Osteoblast (primary cell): Measurements from ENCODE around the gene CD300E. TPM values are rescaled to one million over a fixed set of nuclear protein-coding genes. Genes with fewer than 3 reads are reported as not detected.
"Not testable (repeated sequence)": the region's sequence is repeated elsewhere in the genome, so short reads cannot be mapped to it uniquely, and the experiment has no call there.

Source experiments
- DNase-seq: peaks from one replicate; pipeline ENCODE4 v3.0.0; 2011; ENCODE audit warnings: low spot score, mixed read lengths; ENCODE audit not compliant: insufficient read length; ENCODE audit errors: missing footprints
- H2AFZ ChIP-seq: 2 replicates; pipeline ENCODE4 v1.6.0; 2011; ENCODE audit warnings: mild to moderate bottlenecking, low read length
- H3K27ac ChIP-seq: 2 replicates; pipeline ENCODE4 v1.5.1; 2011; ENCODE audit warnings: mild to moderate bottlenecking, low read depth, low read length, moderate library complexity
- H3K27me3 ChIP-seq: 2 replicates; pipeline ENCODE4 v1.6.0; 2012; ENCODE audit warnings: mild to moderate bottlenecking, control low read depth, inconsistent platforms, low read length, moderate library complexity; ENCODE audit not compliant: insufficient read depth
- H3K36me3 ChIP-seq: 2 replicates; pipeline ENCODE4 v1.5.1; 2011; ENCODE audit warnings: mild to moderate bottlenecking, low read length, control low read depth, moderate library complexity; ENCODE audit not compliant: insufficient read depth
- H3K4me1 ChIP-seq: 2 replicates; pipeline ENCODE4 v1.5.1; 2011; ENCODE audit warnings: mild to moderate bottlenecking, low read length, control low read depth, moderate library complexity; ENCODE audit not compliant: insufficient read depth
- H3K4me2 ChIP-seq: 2 replicates; pipeline ENCODE4 v1.6.0; 2011; ENCODE audit warnings: mild to moderate bottlenecking, low read length; ENCODE audit not compliant: insufficient read depth
- H3K4me3 ChIP-seq: fragments of 200-600 bp; sonication (generic); 3 replicates; pipeline ENCODE4 v1.5.1; 2012; ENCODE audit warnings: mild to moderate bottlenecking, low read length, inconsistent platforms; ENCODE audit not compliant: insufficient read depth
- H3K79me2 ChIP-seq: 2 replicates; pipeline ENCODE4 v1.6.0; 2012; ENCODE audit warnings: mild to moderate bottlenecking, low read length, control low read depth, inconsistent platforms; ENCODE audit not compliant: insufficient read depth
- H3K9me3 ChIP-seq: 2 replicates; pipeline ENCODE4 v1.5.1; 2011; ENCODE audit warnings: low read depth, low read length, control low read depth
- H4K20me1 ChIP-seq: 2 replicates; pipeline ENCODE4 v1.6.0; 2012; ENCODE audit warnings: mild to moderate bottlenecking, low read length, control low read depth; ENCODE audit not compliant: insufficient read depth
- total RNA-seq: library from RNA; depleted of rRNA; stranded (reverse); fragments of >200 nt; gene quantifications from 2 replicates; pipeline ENCODE4 v1.2.3, GENCODE V29; 2012
- TF ChIP-seq, protein P1 (sequence below): IDR thresholded peaks from 2 replicates; pipeline ENCODE4 v1.5.1; 2011; ENCODE audit warnings: mild to moderate bottlenecking, low read depth, low read length, moderate library complexity; ENCODE audit errors: extremely low read depth

Gene CD300E
- total RNA-seq, 1 donor, result under 0.01 TPM

DNA sequence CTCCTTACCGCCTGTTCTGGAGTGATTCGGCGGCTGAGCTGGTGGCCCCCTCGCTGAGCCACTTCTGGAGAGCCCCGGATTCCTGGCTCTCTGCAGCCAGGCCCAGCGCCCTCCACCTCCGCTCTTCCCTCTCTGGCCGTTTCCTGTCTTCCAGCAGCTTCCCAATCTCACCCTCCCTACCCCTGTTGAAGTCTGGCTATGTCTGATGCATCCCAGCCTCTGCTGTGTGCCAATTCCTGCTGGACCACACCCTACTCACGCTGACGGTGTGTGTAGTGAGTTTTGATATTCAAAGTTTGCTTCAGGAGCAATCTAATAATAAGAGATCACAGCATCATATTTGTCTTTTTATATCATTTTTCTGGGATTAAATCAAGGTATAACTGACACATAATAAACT, 40.9 kb downstream of the CD300E start:
- TF ChIP-seq, protein P1, sequence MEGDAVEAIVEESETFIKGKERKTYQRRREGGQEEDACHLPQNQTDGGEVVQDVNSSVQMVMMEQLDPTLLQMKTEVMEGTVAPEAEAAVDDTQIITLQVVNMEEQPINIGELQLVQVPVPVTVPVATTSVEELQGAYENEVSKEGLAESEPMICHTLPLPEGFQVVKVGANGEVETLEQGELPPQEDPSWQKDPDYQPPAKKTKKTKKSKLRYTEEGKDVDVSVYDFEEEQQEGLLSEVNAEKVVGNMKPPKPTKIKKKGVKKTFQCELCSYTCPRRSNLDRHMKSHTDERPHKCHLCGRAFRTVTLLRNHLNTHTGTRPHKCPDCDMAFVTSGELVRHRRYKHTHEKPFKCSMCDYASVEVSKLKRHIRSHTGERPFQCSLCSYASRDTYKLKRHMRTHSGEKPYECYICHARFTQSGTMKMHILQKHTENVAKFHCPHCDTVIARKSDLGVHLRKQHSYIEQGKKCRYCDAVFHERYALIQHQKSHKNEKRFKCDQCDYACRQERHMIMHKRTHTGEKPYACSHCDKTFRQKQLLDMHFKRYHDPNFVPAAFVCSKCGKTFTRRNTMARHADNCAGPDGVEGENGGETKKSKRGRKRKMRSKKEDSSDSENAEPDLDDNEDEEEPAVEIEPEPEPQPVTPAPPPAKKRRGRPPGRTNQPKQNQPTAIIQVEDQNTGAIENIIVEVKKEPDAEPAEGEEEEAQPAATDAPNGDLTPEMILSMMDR, result no peak
- Histone ChIP-seq H3K27me3 (peaks cover 5% of the 10 kb centered on the region), H3K79me2 (no peaks in the 10 kb centered on the region), H3K4me2 (no peak overlapping the region), H3K27ac (no peak overlapping the region), H3K4me1 (no peaks in the 10 kb centered on the region), H3K4me3 (no peak overlapping the region), H4K20me1 (no peaks in the 10 kb centered on the region), H2AFZ (no peak overlapping the region), H3K36me3 (no peaks in the 10 kb centered on the region), H3K9me3 (no peaks in the 10 kb centered on the region)
- no peak for DNase-seq

DNA sequence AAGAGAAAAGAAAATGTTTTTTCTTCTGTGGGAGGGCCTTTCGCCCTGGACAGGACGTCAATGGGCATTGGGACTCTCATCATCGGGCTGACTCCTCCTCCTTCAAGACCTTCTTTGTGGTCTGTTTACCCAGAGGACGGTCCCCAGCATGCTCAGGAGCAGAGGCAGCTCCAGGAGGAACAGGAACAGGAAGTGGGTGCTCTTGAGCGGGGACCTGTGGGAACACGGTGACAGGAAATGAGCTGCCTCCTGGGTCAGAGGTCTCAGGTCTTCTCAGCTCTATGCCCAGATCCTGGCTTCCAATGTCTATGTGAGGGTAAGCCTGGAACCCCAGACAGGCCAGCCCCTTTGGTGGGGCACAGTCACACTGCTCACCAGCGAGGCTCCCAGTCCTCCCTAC, 43.6 kb downstream of the CD300E start:
- no peaks in the 10 kb centered on the region for H3K9me3 ChIP-seq
- TF ChIP-seq, protein P1, result no peak
- no peaks in the 10 kb centered on the region for H3K4me1 ChIP-seq
- H3K27me3 ChIP-seq, result no peaks in the 10 kb centered on the region
- no peak overlapping the region for H3K4me2 ChIP-seq
- DNase-seq, result no peak
- no peaks in the 10 kb centered on the region for H3K79me2 ChIP-seq
- no peaks in the 10 kb centered on the region for H4K20me1 ChIP-seq
- no peaks in the 10 kb centered on the region for H3K36me3 ChIP-seq
- no peak overlapping the region for H3K4me3 ChIP-seq
- H3K27ac ChIP-seq, result no peak overlapping the region
- no peak overlapping the region for H2AFZ ChIP-seq

- H3K4me3 ChIP-seq, result no peak overlapping the region
- H3K9me3 ChIP-seq, result no peaks in the 10 kb centered on the region
- H3K36me3 ChIP-seq, result no peaks in the 10 kb centered on the region
- TF ChIP-seq, protein P1, result no peak
- DNase-seq, result no peak
- no peak overlapping the region for H3K27ac ChIP-seq
- H4K20me1 ChIP-seq, result no peaks in the 10 kb centered on the region
- no peaks in the 10 kb centered on the region for H3K27me3 ChIP-seq
- no peak overlapping the region for H3K4me2 ChIP-seq
- no peaks in the 10 kb centered on the region for H3K79me2 ChIP-seq
- H3K4me1 ChIP-seq, result no peaks in the 10 kb centered on the region
- no peak overlapping the region for H2AFZ ChIP-seq
Measured at GRCh38 chr17:74578979-74579378, 44.6 kb downstream of the CD300E start.

DNA sequence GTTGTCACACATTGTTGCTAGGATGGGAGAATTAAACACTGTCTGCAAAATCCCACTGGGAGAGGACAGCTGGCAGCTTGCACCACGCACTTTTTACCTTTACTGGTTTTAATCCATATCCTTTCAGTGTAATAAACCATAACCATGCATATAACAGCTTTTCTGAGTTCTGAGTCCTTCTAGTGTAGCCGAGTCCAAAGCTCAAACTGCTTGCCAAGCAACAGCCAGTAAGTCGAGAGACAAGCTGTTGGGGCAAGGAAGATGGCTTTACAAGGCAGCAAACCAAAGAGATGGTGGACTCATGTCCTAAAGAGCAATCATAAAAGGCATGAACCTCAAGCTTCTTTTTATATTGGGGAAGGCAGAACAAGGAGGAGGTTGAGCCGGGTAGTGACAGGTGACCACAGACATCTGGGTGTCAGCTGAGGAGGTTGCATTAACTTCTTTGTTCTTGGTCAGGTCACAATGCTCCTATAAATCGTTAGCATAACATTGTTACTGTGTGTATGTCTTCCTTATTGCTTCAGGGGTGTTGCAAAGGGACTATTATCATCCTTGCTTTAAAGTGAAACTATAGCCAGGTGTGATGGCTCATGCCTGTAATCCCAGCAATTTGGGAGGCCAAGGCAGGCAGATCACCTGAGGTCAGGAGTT, 48.9 kb downstream of the CD300E start:
- TF ChIP-seq, protein P1, result no peak
- Histone ChIP-seq H4K20me1 (no peaks in the 10 kb centered on the region), H2AFZ (no peak overlapping the region), H3K4me3 (no peak overlapping the region), H3K79me2 (no peaks in the 10 kb centered on the region), H3K4me1 (peaks cover 8% of the 10 kb centered on the region), H3K36me3 (no peaks in the 10 kb centered on the region), H3K27me3 (peaks cover 5% of the 10 kb centered on the region), H3K27ac (no peak overlapping the region), H3K9me3 (peaks cover 4% of the 10 kb centered on the region), H3K4me2 (no peak overlapping the region)
- no peak for DNase-seq

DNA sequence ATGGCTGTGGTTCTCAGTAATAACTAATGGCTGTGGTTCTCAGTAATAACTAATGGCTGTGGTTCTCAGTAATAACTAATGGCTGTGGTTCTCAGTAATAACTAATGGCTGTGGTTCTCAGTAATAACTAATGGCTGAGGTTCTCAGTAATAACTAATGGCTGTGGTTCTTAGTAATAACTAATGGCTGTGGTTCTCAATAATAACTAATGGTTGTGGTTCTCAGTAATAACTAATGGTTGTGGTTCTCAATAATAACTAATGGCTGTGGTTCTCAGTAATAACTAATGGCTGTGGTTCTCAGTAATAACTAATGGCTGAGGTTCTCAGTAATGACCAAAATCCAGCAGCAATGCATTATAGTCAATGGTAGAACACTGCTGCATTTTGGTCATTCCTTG, 49.9 kb downstream of the CD300E start:
- H3K79me2 ChIP-seq, H3K4me3 ChIP-seq, H3K4me2 ChIP-seq, H3K27ac ChIP-seq, H4K20me1 ChIP-seq, H3K27me3 ChIP-seq, H3K36me3 ChIP-seq, H3K9me3 ChIP-seq, H2AFZ ChIP-seq, DNase-seq: not testable (repeated sequence)
- H3K4me1 ChIP-seq, result peaks cover 14% of the 10 kb centered on the region
